Trophoblast cell (in vitro differentiated cells and primary cell): Measurements from ENCODE around the gene HOXB3.

Experiments used
- DNase-seq, 2 donors: peaks; one replicate each; pipeline ENCODE4 v3.0.0-alpha.2; 2016
- H2AFZ ChIP-seq: 2 replicates; pipeline ENCODE4 v1.6.1; 2013; ENCODE audit warnings: low read length, moderate library complexity, mild to moderate bottlenecking; ENCODE audit not compliant: insufficient read depth, poor library complexity
- H2AK5ac ChIP-seq: 2 replicates; pipeline ENCODE4 v1.6.1; 2013; ENCODE audit warnings: mild to moderate bottlenecking, low read length
- H2BK120ac ChIP-seq: 2 replicates; pipeline ENCODE4 v1.6.1; 2013; ENCODE audit warnings: low read length, mild to moderate bottlenecking, moderate library complexity; ENCODE audit not compliant: insufficient read depth, poor library complexity
- H2BK12ac ChIP-seq: 2 replicates; pipeline ENCODE4 v1.6.1; 2013; ENCODE audit warnings: mild to moderate bottlenecking, low read length, moderate library complexity
- H2BK5ac ChIP-seq: 2 replicates; pipeline ENCODE4 v1.6.1; 2013; ENCODE audit warnings: low read length, low read depth, moderate library complexity, mild to moderate bottlenecking; ENCODE audit not compliant: poor library complexity
- H3K14ac ChIP-seq: 2 replicates; pipeline ENCODE4 v1.6.1; 2013; ENCODE audit warnings: mild to moderate bottlenecking, low read length
- H3K18ac ChIP-seq: 2 replicates; pipeline ENCODE4 v1.6.1; 2013; ENCODE audit warnings: mild to moderate bottlenecking, low read length
- H3K23ac ChIP-seq: 2 replicates; pipeline ENCODE4 v1.6.1; 2013; ENCODE audit warnings: low read length
- H3K27ac ChIP-seq: 2 replicates; pipeline ENCODE4 v1.5.1; 2013; ENCODE audit warnings: low read depth, mild to moderate bottlenecking, inconsistent platforms, low read length, moderate library complexity
- H3K27me3 ChIP-seq: 2 replicates; pipeline ENCODE4 v1.6.1; 2013; ENCODE audit warnings: inconsistent platforms, mild to moderate bottlenecking, low read length, moderate library complexity; ENCODE audit not compliant: insufficient read depth
- H3K36me3 ChIP-seq, 2 experiments: 1 replicate in 1 of 2; 2 replicates in 1 of 2; pipeline ENCODE4 v1.6.1; 2013; ENCODE audit warnings: low read length in 2 of 2, mild to moderate bottlenecking in 2 of 2, moderate library complexity in 1 of 2; ENCODE audit not compliant: insufficient read depth in 2 of 2, control insufficient read depth in 1 of 2
- H3K4ac ChIP-seq: 2 replicates; pipeline ENCODE4 v1.6.1; 2013; ENCODE audit warnings: low read depth, mild to moderate bottlenecking, low read length, moderate library complexity
- H3K4me1 ChIP-seq, 2 experiments: 1 replicate in 1 of 2; 2 replicates in 1 of 2; pipeline ENCODE4 v1.6.1; 2013; ENCODE audit warnings: low read length in 2 of 2, mild to moderate bottlenecking in 2 of 2, moderate library complexity in 1 of 2; ENCODE audit not compliant: insufficient read depth in 2 of 2, control insufficient read depth in 1 of 2
- H3K4me2 ChIP-seq: 2 replicates; pipeline ENCODE4 v1.6.1; 2013; ENCODE audit warnings: inconsistent platforms, mild to moderate bottlenecking, low read length, moderate library complexity
- H3K4me3 ChIP-seq: 2 replicates; pipeline ENCODE4 v1.5.1; 2013; ENCODE audit warnings: mild to moderate bottlenecking, low read depth, low read length, inconsistent platforms
- H3K79me1 ChIP-seq: one replicate; pipeline ENCODE4 v1.6.1; 2013; ENCODE audit warnings: low read length
- H3K79me2 ChIP-seq: 2 replicates; pipeline ENCODE4 v1.6.1; 2013; ENCODE audit warnings: low read length, mild to moderate bottlenecking; ENCODE audit not compliant: control insufficient read depth, insufficient read depth, poor library complexity
- H3K9ac ChIP-seq: 2 replicates; pipeline ENCODE4 v1.6.1; 2013; ENCODE audit warnings: mild to moderate bottlenecking, low read length
- H3K9me3 ChIP-seq: 2 replicates; pipeline ENCODE4 v1.6.1; 2013; ENCODE audit warnings: low read depth, mild to moderate bottlenecking, control low read depth, inconsistent platforms, low read length; ENCODE audit not compliant: insufficient read depth
- H4K12ac ChIP-seq: 2 replicates; pipeline ENCODE4 v1.6.1; 2013; ENCODE audit warnings: low read depth, mild to moderate bottlenecking, low read length, moderate library complexity
- H4K8ac ChIP-seq: 2 replicates; pipeline ENCODE4 v1.6.1; 2013; ENCODE audit warnings: low read depth, mild to moderate bottlenecking, low read length, moderate library complexity
- H4K91ac ChIP-seq: one replicate; pipeline ENCODE4 v1.6.1; 2013; ENCODE audit warnings: low read depth, mild to moderate bottlenecking, low read length, moderate library complexity
- WGBS: extraction: QIAGEN DNeasy Blood & Tissue Kit; methylation state at CpG from one replicate; pipeline ENCODE4 v1.1.7; 2013; ENCODE audit warnings: missing lambda C conversion rate; ENCODE audit not compliant: insufficient read length, insufficient coverage; ENCODE audit errors: extremely low coverage; 5-methylcytosine and 5-hydroxymethylcytosine counted together

HOXB3 gene

GRCh38 chr17:48595278-48595999 lies 5.4 kb upstream of the HOXB3 start:
- Histone ChIP-seq H3K27ac (no peak overlapping the region), H3K79me1 (peaks cover 29% of the 10 kb centered on the region), H2AK5ac (peak overlapping the region; percentile 36), H3K4me2 (peak overlapping the region; percentile 84), H2AFZ (no peak overlapping the region), H3K9me3 (no peaks in the 10 kb centered on the region), H3K79me2 (peaks cover 11% of the 10 kb centered on the region), H2BK12ac (no peak overlapping the region), H3K4me3 (no peak overlapping the region), H4K91ac (peak overlapping the region; percentile 52), H3K14ac (no peak overlapping the region), H2BK5ac (no peak overlapping the region), H3K18ac (no peak overlapping the region), H4K12ac (no peak overlapping the region), H2BK120ac (no peak overlapping the region), H3K4me1 (peaks cover 24 to 40% of the 10 kb centered on the region in 2 experiments), H4K8ac (no peak overlapping the region), H3K36me3 (peaks cover 3 to 10% of the 10 kb centered on the region in 2 experiments), H3K27me3 (peaks cover 3% of the 10 kb centered on the region), H3K9ac (no peak overlapping the region), H3K4ac (no peak overlapping the region), H3K23ac (no peak overlapping the region)
- no CpG with 5 or more reads among the region's 25 CpGs for WGBS
- DNase-seq: no peak

GRCh38 chr17:48594538-48595277 lies 4.7 kb upstream of the HOXB3 start:
- H3K4ac ChIP-seq: no peak overlapping the region
- no peak overlapping the region for H2AK5ac ChIP-seq
- peak overlapping the region; percentile 13 for H2AFZ ChIP-seq
- H4K8ac ChIP-seq: peak overlapping the region; percentile 59
- peak overlapping the region; percentile 52 for H4K91ac ChIP-seq
- no CpG with 5 or more reads among the region's 25 CpGs for WGBS
- H3K36me3 ChIP-seq: peaks cover 3 to 10% of the 10 kb centered on the region in 2 experiments
- peaks cover 3% of the 10 kb centered on the region for H3K27me3 ChIP-seq
- H3K79me2 ChIP-seq: peaks cover 11% of the 10 kb centered on the region
- peaks cover 27% of the 10 kb centered on the region for H3K79me1 ChIP-seq
- H3K9me3 ChIP-seq: no peaks in the 10 kb centered on the region
- no peak for DNase-seq
- H3K23ac ChIP-seq: no peak overlapping the region
- no peak overlapping the region for H3K9ac ChIP-seq
- H2BK12ac ChIP-seq: peak overlapping the region; percentile 16
- peak overlapping the region; percentile 48 for H3K4me2 ChIP-seq
- peak overlapping the region; percentile 35 for H2BK5ac ChIP-seq
- no peak overlapping the region for H2BK120ac ChIP-seq
- peak overlapping the region; percentile 55 for H4K12ac ChIP-seq
- no peak overlapping the region for H3K4me3 ChIP-seq
- peaks cover 31 to 45% of the 10 kb centered on the region in 2 experiments for H3K4me1 ChIP-seq
- peak overlapping the region; percentile 25 for H3K14ac ChIP-seq
- H3K18ac ChIP-seq: no peak overlapping the region
- peak overlapping the region; percentile 49 for H3K27ac ChIP-seq

GRCh38 chr17:48593840-48594537 lies 3.9 kb upstream of the HOXB3 start:
- Histone ChIP-seq H4K8ac (peak overlapping the region; percentile 59), H2BK12ac (peak overlapping the region; percentile 16), H3K4ac (no peak overlapping the region), H2BK120ac (no peak overlapping the region), H4K12ac (peak overlapping the region; percentile 55), H3K14ac (no peak overlapping the region), H4K91ac (peak overlapping the region; percentile 52), H3K27me3 (peaks cover 3% of the 10 kb centered on the region), H3K9me3 (no peaks in the 10 kb centered on the region), H3K4me1 (peaks cover 31 to 44% of the 10 kb centered on the region in 2 experiments), H3K79me2 (peaks cover 11% of the 10 kb centered on the region), H3K27ac (peak overlapping the region; percentile 49), H3K4me3 (no peak overlapping the region), H2BK5ac (peak overlapping the region; percentile 35), H3K4me2 (peak overlapping the region; percentile 48), H3K9ac (no peak overlapping the region), H3K79me1 (peaks cover 27% of the 10 kb centered on the region), H2AFZ (peak overlapping the region; percentile 13), H3K36me3 (peaks cover 3 to 10% of the 10 kb centered on the region in 2 experiments), H3K18ac (no peak overlapping the region), H2AK5ac (no peak overlapping the region), H3K23ac (no peak overlapping the region)
- peak; percentile 80 to 86 for DNase-seq
- WGBS: no CpG with 5 or more reads among the region's 37 CpGs

DNA sequence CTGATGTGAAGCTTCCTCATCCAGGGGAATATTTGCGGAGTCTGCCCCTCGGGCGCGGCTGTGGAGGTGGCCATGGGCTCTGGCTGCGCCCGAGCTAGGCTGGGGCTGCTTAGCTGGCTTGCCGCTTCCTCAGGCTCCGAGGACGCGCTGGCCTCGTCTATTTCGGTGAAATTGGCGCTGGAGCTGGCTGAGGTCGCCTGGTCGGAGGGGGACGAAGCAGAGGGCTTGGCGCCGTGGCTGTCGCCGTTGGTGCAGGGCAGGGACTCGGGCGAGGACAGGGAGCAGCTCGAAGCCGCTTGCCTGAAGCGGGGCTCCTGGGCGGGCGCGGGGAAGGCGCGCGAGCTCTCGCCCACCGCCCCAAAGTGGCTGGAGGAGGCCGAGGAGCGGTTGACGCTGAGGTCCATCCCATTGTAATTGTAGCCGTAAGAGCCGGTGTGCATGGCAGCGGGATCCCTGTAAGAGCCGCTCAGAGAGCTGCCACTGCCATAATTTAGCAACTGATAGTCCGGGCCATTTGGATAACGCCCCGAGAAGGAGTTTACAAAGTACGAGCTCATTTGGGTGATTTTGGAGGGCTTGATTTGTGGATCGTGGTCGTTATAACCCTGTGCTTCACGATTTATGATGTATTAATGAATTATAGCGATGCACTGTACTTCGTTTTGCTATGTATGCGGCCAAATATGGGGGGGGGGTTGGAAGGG lies 3.2 kb upstream of the HOXB3 start, which contains the start of gene HOXB5:
TSS of gene HOXB5 (minus strand) at position 654 of the 704 bp plus-strand sequence. CDS start at position 557, 97 bp downstream.
- Histone ChIP-seq H3K18ac (peak within 1 kb of the TSS; percentile 97), H3K36me3 (peaks cover 3 to 10% of the 10 kb centered on the region in 2 experiments), H2AFZ (peak within 1 kb of the TSS; percentile 98), H3K9me3 (no peaks in the 10 kb centered on the region), H3K14ac (peak within 1 kb of the TSS; percentile 92), H4K12ac (peak within 1 kb of the TSS; percentile 88), H3K23ac (no peak within 1 kb of the TSS), H2BK120ac (peak within 1 kb of the TSS; percentile 91), H3K4me3 (peak within 1 kb of the TSS; percentile 69), H3K27ac (peak within 1 kb of the TSS; percentile 49), H2BK5ac (peak within 1 kb of the TSS; percentile 67), H2BK12ac (peak within 1 kb of the TSS; percentile 81), H2AK5ac (peak within 1 kb of the TSS; percentile 77), H3K79me1 (peaks cover 23% of the 10 kb centered on the region), H3K4me2 (peak within 1 kb of the TSS; percentile 84), H3K4me1 (peaks cover 36 to 43% of the 10 kb centered on the region in 2 experiments), H3K4ac (peak within 1 kb of the TSS; percentile 80), H4K91ac (peak within 1 kb of the TSS; percentile 91), H3K79me2 (peaks cover 11% of the 10 kb centered on the region), H3K27me3 (peaks cover 3% of the 10 kb centered on the region), H4K8ac (peak within 1 kb of the TSS; percentile 89), H3K9ac (peak within 1 kb of the TSS; percentile 8)
- WGBS: no CpG with 5 or more reads among the region's 50 CpGs
- DNase-seq: no peak
